Fibroblast of skin of abdomen (primary cell): ENCODE data around the gene GULP1. TPM values are rescaled to one million over a fixed set of nuclear protein-coding genes. Genes with fewer than 3 reads are reported as not detected.
"Not testable (repeated sequence)": the region's sequence is repeated elsewhere in the genome, so short reads cannot be mapped to it uniquely, and the experiment has no call there.

Source experiments
- DNase-seq: peaks from one replicate; pipeline ENCODE4 v3.0.0-alpha.2; 2013
- polyA plus RNA-seq, 2 experiments: library from polyadenylated mRNA; unstranded; fragments of 120-200 nt; gene quantifications; one replicate each; pipeline ENCODE4 v1.2.1, GENCODE V29; 2013; ENCODE audit not compliant: insufficient read length in 2 of 2

GULP1 gene
- polyA plus RNA-seq (2013, experiment 1 of 2; ENCODE audit: insufficient read length), result 6.3 TPM
- polyA plus RNA-seq (2013, experiment 2 of 2; ENCODE audit: insufficient read length), result 6.0 TPM

- DNase-seq, result peak; percentile 71
Observed at GRCh38 chr2:188291617-188292347, at the start of gene GULP1. Gene GULP1, plus strand, starts transcription at chr2:188291874. Its CDS starts 185,829 bp downstream, at chr2:188477703.

DNA sequence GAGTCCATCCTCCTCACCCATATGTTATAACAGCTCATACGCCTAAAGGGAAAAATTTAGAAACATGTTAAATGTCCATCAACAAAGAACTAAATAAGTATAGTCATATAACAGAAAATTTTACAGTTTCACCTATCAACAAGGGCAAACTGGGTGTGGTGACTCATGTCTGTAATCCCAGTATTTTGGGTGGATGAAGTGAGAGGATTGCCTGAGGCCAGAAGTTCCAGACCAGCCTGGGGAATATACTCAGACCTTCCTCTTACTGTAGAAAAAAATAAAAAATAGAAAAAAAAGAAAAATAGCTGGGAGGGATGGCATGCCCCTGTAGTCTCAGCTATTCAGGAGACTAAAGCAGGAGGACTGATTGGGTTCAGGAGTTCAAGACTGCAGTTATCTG is 48.3 kb upstream of the GULP1 start:
- no peak for DNase-seq

GRCh38 chr2:188244383-188244782 is 47.3 kb upstream of the GULP1 start:
- no peak for DNase-seq

DNA sequence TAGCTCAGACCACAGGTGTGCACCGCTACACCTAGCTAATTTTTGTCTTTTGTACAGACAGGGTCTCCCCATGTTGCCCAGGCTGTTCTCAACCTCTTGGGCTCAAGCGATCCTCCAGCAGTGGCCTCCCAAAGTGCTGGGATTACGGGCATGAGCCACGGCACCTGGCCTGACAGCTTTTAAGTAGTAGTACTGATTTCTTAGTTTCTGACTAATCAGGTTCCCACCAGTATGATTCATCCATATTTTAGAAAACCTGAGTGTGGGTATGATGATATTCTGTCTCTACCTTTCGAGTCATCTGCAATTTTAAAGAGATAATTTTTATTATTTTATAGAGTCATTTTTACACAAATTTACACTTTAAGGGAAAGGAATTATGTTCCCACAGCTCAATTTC is 46.4 kb upstream of the GULP1 start:
- no peak for DNase-seq

GRCh38 chr2:188248513-188248912 is 43.2 kb upstream of the GULP1 start:
- DNase-seq, result no peak

DNA sequence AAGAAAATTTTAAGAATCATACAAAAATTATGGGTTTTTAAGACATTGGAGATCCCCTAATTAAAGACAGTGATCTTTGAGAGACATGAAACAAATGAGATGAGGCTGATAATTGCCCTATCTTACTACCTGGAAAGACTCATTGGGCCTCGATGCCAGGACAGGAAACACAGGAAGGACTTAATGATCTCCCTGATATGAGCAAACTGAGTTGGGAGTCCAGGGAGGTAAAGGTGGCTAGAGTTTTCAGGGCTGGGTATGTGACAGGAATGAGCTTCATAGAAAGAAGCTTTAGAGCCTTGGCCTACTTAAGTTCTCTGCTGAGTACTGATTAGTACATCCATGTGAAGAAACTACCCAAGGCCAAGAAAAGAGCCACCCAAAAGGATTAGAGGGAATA is 40.6 kb upstream of the GULP1 start:
- no peak for DNase-seq

DNA sequence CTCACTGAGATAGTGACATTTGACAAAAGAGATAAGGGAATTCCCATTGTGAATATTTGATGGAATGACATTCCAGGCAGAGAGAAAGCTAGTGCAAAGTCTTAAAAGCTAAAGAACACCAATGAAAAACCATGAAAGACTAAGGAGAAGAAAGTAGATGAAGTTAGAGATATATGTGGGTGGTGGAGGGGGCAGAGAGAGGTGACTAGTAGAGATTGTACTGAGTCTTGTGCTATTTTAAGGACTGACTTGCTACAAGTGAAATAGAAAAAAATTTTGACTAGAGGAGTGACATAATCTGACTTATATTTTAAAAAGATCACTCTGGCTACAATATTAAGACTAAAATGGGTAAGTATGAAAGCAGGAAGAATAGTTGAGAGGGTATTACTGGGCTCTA is 35.3 kb upstream of the GULP1 start:
- DNase-seq, result no peak

DNA sequence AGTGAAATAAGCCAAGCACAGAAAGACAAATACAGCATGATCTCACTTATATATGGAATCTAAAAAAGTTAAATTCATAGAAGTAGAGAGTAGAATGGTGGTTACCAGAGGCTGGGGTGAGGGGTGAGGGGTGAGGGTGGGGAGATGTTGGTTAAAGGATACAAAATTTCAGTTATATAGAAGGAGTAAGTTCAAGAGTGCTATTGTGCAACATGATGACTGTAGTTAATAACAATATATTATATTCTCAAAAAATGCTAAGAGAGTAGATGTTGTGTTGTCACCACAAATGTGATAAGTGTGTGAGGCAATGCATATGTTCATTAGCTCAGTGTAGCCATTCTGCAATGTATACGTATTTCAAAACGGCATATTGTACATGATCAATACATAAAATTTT is 26.4 kb upstream of the GULP1 start:
- no peak for DNase-seq

DNA sequence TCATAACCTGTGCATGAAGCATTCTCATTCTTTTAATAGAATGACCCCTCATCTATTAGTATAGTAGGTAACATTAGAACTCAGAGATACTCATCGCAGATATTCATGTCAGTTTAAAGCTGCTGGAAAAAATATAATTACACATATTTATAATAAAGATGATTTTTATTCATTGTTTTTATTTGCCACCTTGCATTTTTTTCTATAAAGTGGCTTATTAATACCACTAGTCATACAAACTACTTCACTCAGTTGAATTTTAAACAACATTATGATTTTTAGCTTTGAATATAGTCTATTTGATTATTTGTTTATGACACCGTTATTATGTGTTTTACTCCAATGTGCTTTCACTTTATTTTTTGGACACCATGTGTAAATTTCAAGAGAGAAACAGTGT is 23.9 kb upstream of the GULP1 start:
- no peak for DNase-seq

- no peak for DNase-seq
Observed at GRCh38 chr2:188269004-188269403, 22.7 kb upstream of the GULP1 start.

DNA sequence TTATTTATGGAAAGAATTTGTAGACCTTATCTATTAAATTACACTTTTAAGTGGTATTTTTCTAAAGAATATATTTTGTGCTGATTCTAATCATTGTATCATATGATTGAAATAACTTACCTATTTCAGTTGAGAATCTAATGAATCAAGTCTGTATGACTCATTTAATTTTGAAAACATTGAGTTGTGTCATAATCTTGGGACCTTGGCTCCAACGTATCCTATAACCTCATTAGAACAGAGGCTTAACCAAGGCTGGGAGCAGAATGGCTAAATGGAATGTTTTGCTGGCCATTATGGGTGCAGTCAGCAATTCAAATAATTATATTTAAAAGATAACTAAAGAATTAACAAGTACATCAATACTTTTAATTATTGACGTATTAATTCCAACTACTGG is 19.6 kb upstream of the GULP1 start:
- DNase-seq, result no peak

- DNase-seq, result no peak
Observed at GRCh38 chr2:188274274-188274673, 17.4 kb upstream of the GULP1 start.

DNA sequence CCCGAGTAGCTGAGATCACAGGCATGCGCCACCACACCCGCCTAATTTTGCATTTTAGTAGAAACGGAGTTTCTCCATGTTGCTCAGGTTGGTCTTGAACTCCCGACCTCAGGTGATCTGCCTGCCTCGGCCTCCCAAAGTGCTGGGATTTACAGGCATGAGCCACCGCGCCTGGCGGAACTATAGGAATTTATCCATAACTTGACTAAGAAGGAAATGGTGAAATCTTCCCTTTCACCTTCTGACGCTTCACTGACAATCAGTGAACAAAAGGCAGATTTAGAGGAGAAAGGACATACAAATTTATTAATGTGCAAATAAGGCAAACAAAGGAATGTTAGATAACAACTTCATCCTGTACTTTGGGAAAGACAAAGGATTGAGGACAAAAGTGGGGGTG is 15.4 kb upstream of the GULP1 start:
- no peak for DNase-seq

GRCh38 chr2:188277786-188278185 is 13.9 kb upstream of the GULP1 start:
- DNase-seq, result no peak

DNA sequence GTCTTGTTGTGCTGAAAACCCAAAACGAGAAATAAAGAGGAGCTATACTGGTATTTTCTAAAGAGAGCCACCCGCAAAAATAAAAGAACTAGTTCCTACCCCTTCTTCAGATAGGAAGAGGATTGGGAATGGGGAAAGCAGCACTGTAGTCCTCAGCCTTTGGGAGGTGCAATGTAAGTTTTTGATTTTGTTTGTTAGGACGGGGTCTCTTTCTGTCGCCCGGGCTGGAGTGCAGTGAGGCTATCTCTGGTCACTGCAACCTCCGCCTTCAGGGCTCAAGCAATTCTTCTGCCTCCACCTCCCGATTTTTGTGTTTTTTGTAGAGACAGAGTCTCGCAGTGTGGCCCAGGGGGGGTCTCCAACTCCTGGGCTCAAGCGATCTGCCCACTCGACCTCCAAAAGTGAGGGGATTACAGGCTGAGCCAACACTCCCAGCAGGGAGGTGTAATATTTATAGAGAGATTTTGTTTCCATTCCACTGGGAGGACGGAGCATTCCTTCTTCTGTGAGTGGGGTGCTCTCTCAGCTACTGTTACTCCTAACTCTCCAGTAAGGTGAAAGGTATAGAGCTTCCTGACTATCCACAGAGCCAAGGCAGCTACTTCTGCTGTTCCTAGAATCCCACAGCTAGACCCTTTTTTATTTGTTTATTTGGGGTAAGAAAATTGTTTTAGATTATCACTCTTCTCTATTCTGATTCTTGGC is 13.1 kb upstream of the GULP1 start:
- DNase-seq, result no peak

DNA sequence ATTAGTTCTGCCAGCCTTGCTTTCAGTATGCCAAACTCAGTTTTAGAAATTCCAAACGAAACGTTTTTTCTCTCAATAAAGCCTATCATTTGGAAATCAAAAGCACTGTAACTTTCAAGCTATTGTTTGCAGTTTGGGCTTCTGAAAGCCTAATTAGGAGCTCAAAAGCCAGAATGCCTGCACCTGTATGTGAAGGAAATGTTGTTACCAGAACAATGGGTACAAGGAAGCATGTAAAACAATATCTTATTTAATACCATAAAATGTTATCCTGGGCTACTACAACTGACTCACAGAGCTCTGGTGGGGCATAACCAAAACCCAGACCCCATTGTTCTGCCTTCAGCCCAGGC is 12.6 kb upstream of the GULP1 start:
- no peak for DNase-seq

DNA sequence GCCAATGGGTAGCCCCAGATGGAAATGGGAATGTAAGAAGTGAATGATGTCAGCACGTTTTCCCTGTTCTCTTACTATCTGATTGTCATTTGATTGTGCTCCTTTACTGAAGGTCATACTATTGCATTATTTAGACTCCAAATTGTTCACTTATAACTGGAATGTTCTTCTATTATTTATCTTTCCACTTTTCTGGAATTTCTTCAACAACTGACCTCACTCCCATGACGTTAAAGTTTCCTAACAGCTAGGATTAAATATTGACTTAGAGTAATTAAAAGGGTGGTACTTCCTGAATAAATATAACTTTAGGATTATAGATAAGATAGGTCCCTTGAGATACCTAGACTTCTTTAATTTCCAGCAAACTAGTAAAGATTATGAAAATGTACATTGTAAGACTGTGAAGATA is 10.9 kb upstream of the GULP1 start:
- DNase-seq, result no peak

GRCh38 chr2:188282907-188283306 is 8.8 kb upstream of the GULP1 start:
- DNase-seq, result no peak

DNA sequence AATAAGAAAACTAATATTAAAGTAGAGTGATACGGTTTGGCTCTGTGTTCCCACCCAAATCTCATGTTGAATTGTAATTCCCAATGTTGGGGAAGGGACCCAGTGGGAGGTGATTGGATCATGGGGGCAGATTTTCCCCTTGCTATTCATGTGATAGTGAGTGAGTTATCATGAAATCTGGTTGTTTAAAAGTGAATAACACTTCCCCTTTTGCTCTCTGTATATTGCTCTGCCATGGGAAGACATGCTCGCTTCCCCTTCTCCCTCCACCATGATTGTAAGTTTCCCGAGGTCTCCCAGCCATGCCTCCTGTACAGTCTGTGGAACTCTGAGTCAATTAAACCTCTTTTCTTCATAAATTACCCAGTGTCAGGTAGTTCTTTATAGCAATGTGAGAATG is 7.4 kb upstream of the GULP1 start:
- not testable (repeated sequence) for DNase-seq

DNA sequence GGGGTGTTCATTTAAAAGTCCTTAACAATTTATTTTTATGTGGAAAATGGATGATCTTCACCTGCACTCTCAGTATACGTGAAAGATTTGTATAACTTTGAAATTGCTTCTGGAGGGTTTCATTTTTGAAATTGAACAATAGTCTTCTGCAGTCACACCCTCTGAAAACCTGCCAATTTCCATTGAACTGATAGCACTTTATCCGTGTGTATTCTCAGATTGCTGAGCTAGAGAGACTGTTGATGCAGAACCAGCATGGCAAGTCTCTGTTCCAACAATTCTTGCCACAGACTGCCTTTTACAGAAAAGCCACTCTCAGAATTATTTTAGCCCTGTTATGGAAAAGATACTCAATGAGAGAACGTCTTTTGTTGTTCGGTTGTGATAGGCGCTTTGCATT is 6.6 kb upstream of the GULP1 start:
- DNase-seq, result no peak

DNA sequence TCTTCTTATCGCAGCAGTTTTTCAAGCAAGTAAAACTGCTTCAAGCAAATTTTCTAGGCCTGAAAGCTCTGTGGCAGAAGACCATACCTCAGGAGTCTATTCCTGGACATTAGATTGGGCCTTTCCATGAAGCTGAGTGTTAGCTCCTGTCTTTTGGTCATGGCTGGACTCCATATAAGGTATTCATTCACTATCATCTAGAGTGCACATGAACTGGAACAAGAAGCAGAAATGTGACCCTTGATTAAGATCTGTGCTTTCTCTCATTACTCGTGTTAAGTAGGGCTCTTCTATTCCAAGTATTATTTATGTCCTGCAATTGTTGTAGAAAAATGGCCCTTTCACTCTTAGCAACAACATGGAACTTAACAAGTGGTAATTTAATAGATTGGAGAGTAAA is 5.9 kb upstream of the GULP1 start:
- no peak for DNase-seq

DNA sequence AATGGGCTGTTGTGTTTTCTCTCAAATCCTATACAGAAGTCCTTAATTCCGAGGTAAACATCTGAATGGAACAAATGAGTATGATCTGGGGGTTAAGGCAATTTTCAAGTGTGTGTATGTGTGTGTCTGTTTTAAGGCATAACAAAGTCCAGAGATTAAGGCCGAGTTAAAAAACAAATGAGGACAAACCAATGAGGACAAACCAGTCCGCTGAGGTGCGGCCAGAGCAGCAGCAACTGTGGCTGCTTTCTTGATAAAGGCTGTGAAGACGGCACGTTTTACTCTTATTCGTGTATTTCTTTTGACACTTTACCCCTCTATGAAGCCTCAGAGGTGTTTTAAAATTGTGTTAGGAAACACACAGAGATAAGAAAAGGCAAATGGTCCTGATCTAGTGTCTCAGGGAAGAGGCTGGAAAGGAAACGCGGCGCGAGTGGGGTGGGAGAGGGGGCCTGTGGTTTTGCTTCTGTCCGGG is 495 bp upstream of the GULP1 start:
- DNase-seq, result no peak

DNA sequence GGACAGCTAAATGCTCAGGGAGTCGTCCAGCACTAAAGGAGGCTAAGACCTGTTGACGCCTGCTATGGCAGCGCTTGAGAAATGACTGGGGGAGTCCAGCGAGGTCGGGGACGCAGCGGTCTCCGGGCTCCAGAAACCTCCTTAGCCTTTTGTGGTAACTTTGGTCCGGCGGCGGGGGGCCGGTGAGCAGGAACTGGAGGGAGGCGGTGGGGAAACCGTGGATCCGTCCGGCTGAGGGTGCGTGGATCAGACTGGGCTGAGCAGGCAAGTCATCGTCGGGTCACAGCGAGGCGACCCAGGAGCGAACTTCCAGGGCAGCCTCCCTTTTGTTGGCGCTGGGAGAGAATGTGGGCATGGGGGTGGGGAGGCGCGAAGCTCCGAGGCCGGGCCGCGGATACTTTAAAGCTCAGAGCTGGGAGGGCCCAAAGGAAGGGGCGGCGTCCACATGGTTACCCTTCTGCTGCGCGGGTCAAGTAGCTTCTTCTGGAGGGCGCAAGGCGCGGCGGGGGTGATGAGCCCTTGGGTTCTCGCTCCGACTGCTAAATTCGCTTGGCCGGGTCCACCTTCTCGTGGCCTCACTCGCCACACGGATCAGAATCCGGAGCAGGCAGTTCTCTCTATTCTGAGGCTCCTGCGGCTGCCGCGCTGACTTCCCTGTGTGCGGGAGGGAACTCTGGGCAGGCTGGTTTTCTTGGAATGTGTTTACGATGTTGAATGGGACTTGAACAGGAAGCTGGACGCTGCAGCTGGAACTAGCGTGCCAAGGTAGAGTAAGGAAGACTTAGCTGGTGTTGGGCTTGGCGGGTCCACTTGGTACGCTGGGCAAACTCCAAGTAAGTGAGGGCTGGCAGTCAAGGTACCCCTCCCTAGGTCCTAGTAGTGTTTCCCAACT is 920 bp downstream of the GULP1 start:
- peak; percentile 69 for DNase-seq
